NCI-H2081 treated with DMSO at 0.1 percent for 48 hours (cell line): ENCODE measurements around the gene SEMA3C.

ENCODE experiments used
- DNase-seq: peaks from one replicate; lab custom pipeline; 2025; lab: John Stamatoyannopoulos, UW

Gene SEMA3C

GRCh38 chr7:80918909-80919721 lies at the start of gene SEMA3C:
SEMA3C (minus strand) TSS chr7:80919051; CDS start chr7:80916781, 2,270 bp downstream.
- DNase-seq = no peak

DNA sequence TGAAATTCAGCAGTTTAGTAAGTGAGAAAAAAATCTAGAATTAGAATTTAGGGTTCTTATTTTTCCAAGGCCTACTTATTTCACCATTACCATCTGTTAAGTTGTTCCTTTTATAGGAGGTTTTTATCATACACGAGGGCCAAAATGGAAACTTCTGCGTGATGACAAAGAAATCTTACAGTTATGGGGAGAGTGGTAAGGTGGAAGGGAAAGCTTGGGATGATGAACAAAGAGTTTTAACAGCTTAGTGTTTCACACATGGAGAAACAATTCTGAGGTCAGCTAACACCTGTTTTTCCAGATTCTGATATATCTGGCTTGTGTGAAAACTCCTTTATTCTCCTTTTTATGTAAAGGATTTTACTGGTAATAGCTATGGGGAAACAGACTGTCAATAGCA lies 49.8 kb upstream of the SEMA3C start:
- DNase-seq = no peak

DNA sequence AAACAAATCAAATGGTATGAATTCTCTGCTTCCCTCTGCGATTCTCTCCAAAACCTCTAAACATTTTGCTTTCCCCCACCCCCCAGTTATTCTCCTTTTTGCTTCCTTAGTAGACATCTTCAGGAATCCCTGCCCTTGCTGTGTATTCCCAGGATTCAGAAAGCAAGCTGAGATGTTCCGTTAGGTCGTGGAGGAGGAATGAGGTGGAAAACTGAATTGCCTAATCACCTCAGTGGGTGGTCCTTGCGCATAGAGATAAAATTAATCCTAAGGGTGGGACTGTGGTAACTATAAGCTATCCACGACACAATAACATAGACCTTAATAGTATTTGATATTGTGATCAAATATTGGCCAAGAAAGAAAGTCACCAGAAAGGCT lies 49.1 kb upstream of the SEMA3C start:
- DNase-seq = no peak

- no peak for DNase-seq
These were observed 48.4 kb upstream of the SEMA3C start for GRCh38 chr7:80967071-80967916.

GRCh38 chr7:80960244-80960795 lies 41.5 kb upstream of the SEMA3C start:
- DNase-seq = no peak

DNA sequence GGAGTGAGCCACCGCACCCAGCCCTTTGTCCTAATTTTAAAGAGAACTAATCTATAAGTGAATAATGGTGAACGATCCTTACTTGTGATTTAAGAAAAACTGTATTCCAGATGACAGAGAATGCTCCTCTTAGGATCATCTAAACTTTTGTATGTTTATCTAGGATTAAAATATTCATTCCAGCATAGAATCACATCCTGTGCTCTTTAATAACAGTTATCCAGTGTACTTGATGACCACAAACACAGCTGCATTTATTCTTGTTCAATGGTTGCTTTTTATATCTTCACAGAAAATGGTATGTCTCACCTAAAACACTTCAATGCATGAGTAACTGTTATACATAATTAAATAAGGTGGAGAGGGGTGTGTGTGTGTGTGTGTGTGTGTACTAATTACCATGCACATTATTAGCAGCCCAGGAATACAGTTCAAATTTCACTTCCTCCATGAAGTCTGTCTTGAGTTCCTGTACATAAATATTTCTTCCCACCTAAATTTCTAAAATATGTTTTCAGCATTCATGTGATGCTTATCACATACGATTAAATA lies 38.5 kb upstream of the SEMA3C start:
- no peak for DNase-seq

DNA sequence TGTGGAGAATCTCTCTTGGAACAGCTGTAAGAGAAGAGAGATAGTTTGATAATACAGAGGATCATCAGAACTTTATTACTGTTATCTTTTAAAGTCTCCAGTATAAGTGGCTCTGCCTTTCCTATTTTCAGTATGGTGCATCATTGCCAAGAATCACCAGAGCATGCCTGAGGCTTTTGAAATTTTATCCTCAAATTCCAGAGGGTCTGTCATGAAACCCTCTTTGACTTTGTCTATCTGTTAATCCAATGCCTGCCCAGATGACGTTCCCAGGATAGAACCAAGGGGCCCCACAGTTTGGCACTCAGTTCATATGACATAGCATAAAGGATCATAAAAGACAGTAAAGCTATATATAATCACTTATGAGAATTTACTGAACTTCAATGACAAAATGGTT lies 35.3 kb upstream of the SEMA3C start:
- DNase-seq = no peak

- DNase-seq = no peak
These were observed 31.7 kb upstream of the SEMA3C start for GRCh38 chr7:80950550-80950967.

DNA sequence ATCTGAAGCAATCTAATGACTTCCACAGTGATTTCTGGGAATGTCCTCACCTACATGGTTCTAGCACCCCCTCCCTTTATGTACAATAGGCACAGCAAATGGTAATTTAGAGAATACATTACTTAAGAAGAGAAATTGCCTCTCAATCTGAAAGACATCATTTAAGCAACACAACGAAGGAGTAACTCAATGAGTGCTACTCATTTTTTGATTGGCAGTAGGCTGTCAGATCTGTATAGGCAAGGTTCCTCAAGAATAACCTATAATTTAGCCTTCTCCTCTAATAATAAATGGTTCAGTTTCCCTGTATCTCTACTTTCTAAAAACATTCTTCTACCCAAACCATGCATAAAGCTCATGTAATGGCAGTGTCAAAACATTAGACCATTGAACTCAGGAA lies 30.6 kb upstream of the SEMA3C start:
- DNase-seq = no peak

- DNase-seq = no peak
These were observed 28.0 kb upstream of the SEMA3C start for GRCh38 chr7:80946858-80947257.

DNA sequence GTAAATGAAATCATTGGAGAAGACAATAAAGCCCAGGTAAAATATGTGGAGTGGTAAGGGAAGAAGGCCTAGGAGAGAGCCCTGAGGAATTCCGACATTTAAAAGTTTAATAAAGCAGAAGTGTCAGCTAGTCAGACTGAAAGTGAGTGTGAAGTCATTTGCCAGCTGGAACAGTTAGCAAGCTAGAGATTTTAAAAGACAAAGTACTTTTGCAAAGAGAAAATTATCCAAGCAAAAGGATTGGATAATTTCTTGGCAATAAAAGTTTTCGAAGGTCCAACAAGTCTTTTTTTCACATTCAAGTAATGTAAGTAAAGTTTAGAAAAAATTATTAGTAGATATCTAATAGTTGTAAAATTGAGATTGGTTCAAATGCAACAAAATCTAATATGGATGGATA lies 27.1 kb upstream of the SEMA3C start:
- no peak for DNase-seq

GRCh38 chr7:80943342-80943741 lies 24.5 kb upstream of the SEMA3C start:
- no peak for DNase-seq

DNA sequence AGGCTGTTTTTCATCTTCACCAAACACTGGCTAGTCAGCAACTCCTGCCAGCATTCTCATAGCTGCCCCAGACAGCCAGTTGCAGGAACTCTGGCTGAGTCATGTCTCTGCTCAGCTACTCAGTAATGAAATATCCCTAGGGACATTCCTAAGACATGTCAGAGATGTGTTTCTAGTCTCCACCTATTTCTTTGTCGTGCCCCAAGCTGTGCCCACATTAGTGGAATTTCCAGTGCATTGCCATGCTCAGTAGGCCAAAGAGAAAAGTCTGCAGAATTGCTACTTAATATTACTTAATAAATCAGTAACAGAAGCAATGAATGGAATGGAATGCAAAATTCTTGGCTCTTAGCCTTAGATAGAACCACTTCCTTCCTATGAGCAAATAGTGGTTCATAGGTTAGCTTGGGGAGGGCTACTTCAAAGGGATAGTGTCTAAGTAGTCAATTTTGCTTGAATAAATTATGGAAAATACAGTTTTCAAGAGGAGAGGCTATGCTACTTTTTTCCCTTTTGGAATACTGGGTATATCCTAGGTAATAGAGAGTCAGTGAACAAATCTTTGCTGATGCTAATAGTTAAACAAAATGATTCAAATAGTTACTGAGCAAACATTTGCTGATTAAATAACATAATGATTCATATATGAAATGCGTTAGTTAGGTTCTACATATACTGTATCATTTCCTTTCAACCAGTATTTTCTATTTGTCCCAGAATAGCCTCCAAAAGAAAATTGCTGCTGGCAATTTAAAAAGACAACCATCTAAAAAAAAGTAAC lies 23.6 kb upstream of the SEMA3C start:
- no peak for DNase-seq

DNA sequence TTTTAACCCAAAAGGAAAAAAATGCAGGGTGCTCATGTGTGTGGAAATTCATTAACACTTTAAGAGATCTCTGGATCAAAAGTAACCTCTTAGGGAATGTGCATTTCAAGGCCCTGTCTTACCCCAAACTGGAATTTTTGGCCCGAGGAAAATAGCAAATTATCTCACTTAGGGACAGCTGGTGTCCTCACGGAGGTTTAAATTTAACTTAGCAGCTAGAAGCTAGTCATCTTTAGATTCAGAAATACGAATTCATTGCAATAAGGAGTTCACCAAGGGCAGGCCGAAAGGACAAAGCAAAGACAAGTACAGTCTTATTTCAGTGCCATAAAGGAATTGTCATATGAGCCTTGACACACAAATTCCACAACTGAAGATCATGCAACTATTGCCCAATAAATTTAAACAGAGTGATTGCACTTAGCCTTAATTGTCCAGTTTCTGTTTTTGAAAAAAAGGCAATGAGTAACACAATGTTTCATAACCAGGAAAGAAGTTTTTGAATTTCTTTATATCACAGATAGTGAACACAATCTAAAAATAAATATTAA lies 22.4 kb upstream of the SEMA3C start:
- DNase-seq = no peak

DNA sequence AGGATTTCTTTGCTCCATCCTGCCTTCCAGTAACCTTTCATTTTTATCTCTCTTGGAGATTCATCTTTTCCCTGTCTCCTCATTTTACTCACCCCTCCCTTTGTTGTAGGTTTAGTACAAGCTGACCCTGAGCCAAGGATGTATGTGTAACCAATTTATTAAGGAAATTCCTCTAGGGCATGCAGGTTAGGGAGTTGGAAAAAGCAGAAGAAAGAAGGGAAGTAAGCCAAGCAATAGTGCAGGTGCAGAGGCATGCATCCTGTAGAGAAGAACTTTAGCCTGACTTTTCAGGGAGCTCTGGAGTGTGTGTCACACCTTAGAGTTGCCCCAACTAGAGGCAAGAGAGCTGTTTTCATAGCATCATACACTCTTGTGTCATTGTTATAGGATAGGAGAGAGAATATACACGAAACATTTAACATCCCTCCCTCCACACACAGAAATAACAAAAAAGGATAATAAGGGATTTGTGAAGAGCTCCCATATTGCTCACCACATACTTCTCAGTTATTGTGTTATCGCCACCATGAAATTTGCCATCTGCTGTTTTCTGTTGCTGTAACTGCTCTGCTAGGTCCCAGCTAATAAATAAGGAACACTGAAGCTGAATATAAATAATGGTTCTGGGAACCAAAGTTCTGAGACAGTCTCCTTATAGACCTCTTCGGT lies 21.8 kb upstream of the SEMA3C start:
- no peak for DNase-seq

DNA sequence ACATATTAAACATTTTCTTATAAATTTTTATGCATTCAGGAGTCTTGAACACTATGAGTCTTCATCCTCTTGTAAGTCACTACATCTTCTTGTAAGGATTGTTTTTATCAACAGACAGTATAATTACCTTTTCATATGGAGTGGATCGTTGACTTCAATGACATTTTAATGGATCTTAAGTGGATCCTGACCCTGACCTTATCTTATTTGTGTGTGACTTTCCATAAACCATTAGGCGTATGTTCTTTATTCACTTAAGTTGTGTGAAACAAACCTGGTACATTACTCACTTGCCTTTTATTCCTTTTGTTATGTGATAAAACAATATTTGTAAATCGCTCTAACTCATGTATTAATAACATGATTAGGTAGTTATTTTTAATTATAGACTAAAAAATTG lies 18.5 kb upstream of the SEMA3C start:
- DNase-seq = no peak

GRCh38 chr7:80935991-80936780 lies 17.3 kb upstream of the SEMA3C start:
- DNase-seq = no peak

GRCh38 chr7:80934321-80934720 lies 15.5 kb upstream of the SEMA3C start:
- DNase-seq = no peak

DNA sequence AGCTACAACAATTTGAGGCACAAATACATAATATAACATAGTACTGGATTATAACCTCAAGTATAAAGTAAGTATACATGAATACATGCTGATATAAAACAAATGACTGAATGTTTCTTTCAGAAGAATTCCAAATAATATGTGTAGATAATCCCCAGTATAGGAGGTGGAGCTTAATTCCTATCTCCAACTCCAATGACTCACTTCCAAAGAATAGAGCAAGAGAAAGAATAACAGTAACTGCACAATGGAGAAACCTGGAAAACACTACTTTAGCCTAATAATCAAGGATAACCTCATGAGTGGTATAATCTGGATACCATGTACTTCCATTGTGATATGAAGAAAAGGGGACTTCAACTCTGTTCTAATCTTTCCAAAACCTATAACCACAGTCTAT lies 13.7 kb upstream of the SEMA3C start:
- no peak for DNase-seq

- DNase-seq = no peak
These were observed 10.8 kb upstream of the SEMA3C start for GRCh38 chr7:80929619-80930018.
